GM23338 (cell line): Measurements from ENCODE around the gene EPHA8. TPM values are rescaled to one million over a fixed set of nuclear protein-coding genes. Genes with fewer than 3 reads are reported as not detected.

ENCODE experiments used
- ATAC-seq: fragments of 200-7000 bp; cut with Tn5 transposase; 3 replicates; pipeline ENCODE4 v1.9.1; 2020
- DNase-seq: peaks from one replicate; pipeline ENCODE4 v3.0.0-alpha.2; 2015; ENCODE audit warnings: low spot score
- H2AFZ ChIP-seq: fragments of 200-600 bp; sonication (generic); 2 replicates; pipeline ENCODE4 v1.8.0; 2016; ENCODE audit warnings: antibody characterized with exemption, mild to moderate bottlenecking, moderate library complexity
- H3F3A ChIP-seq: fragments of 200-600 bp; sonication (generic); replicated peaks from 2 replicates; pipeline ENCODE4 v1.8.0; 2017; ENCODE audit warnings: antibody characterized with exemption, mixed run types, low read depth
- H3K27ac ChIP-seq: fragments of 200-600 bp; sonication (generic); 2 replicates; pipeline ENCODE4 v1.6.1; 2016; ENCODE audit warnings: low read depth
- H3K27me3 ChIP-seq: fragments of 200-600 bp; sonication (generic); 2 replicates; pipeline ENCODE4 v1.8.0; 2016; ENCODE audit warnings: mild to moderate bottlenecking, mixed run types, moderate library complexity; ENCODE audit not compliant: insufficient read depth
- H3K36me3 ChIP-seq: fragments of 200-600 bp; sonication (generic); 2 replicates; pipeline ENCODE4 v1.8.0; 2016; ENCODE audit warnings: mild to moderate bottlenecking; ENCODE audit not compliant: insufficient read depth
- H3K4me1 ChIP-seq: fragments of 200-600 bp; sonication (generic); 2 replicates; pipeline ENCODE4 v1.8.0; 2016; ENCODE audit warnings: mild to moderate bottlenecking, moderate library complexity; ENCODE audit not compliant: insufficient read depth
- H3K4me2 ChIP-seq: fragments of 200-600 bp; sonication (generic); 2 replicates; pipeline ENCODE4 v1.7.1; 2017; ENCODE audit warnings: mixed run types
- H3K4me3 ChIP-seq: fragments of 200-600 bp; sonication (generic); 2 replicates; pipeline ENCODE4 v1.6.1; 2016; ENCODE audit warnings: mixed run types
- H3K79me2 ChIP-seq: fragments of 200-600 bp; sonication (generic); replicated peaks from 2 replicates; pipeline ENCODE4 v1.8.0; 2017; ENCODE audit warnings: mild to moderate bottlenecking; ENCODE audit not compliant: insufficient read depth
- H3K9me2 ChIP-seq: fragments of 200-600 bp; sonication (generic); 2 replicates; pipeline ENCODE4 v1.8.0; 2017; ENCODE audit not compliant: insufficient read depth
- H4K20me1 ChIP-seq: fragments of 200-600 bp; sonication (generic); replicated peaks from 2 replicates; pipeline ENCODE4 v1.8.0; 2017; ENCODE audit warnings: mild to moderate bottlenecking; ENCODE audit not compliant: insufficient read depth
- H3K27ac Mint-ChIP-seq: 2 replicates; pipeline ENCODE4 v1.8.0; 2020; ENCODE audit warnings: inconsistent platforms, mild to moderate bottlenecking, moderate library complexity, mixed read lengths
- H3K27me3 Mint-ChIP-seq: 3 replicates; pipeline ENCODE4 v1.8.0; 2022; ENCODE audit warnings: low read depth, mild to moderate bottlenecking, moderate library complexity, mixed read lengths, inconsistent platforms; ENCODE audit not compliant: insufficient read depth, poor library complexity
- H3K36me3 Mint-ChIP-seq: 3 replicates; pipeline ENCODE4 v1.8.0; 2021; ENCODE audit warnings: low read depth, mild to moderate bottlenecking, inconsistent platforms, moderate library complexity, mixed read lengths
- H3K4me1 Mint-ChIP-seq: 3 replicates; pipeline ENCODE4 v1.8.0; 2020; ENCODE audit warnings: mild to moderate bottlenecking, inconsistent platforms, mixed read lengths
- H3K4me3 Mint-ChIP-seq: 3 replicates; pipeline ENCODE4 v1.8.0; 2021; ENCODE audit warnings: moderate library complexity, mild to moderate bottlenecking, inconsistent platforms, mixed read lengths
- H3K9me3 Mint-ChIP-seq: 3 replicates; pipeline ENCODE4 v1.8.0; 2020; ENCODE audit warnings: moderate library complexity, mild to moderate bottlenecking, inconsistent platforms, mixed read lengths
- CREB1 ChIP-seq: fragments of 250-450 bp; sonication (Bioruptor Pico); IDR thresholded peaks from 2 replicates; pipeline ENCODE4 v1.5.0; 2020; ENCODE audit warnings: low read depth, mild to moderate bottlenecking, moderate library complexity
- EZH2 ChIP-seq: fragments of 200-600 bp; sonication (generic); IDR thresholded peaks from one replicate; pipeline ENCODE4 v1.8.0; 2017; ENCODE audit warnings: antibody characterized with exemption, mild to moderate bottlenecking, low read depth; ENCODE audit not compliant: unreplicated experiment
- EZH2phosphoT487 ChIP-seq: fragments of 200-600 bp; sonication (generic); IDR thresholded peaks from one replicate; pipeline ENCODE4 v1.8.1; 2018; ENCODE audit warnings: antibody characterized with exemption; ENCODE audit not compliant: unreplicated experiment
- JUNB ChIP-seq: IDR thresholded peaks from one replicate; pipeline ENCODE4 v1.6.1; 2016; ENCODE audit warnings: antibody characterized with exemption; ENCODE audit not compliant: unreplicated experiment
- NANOG ChIP-seq: IDR thresholded peaks from 2 replicates; pipeline ENCODE4 v1.6.1; 2016; ENCODE audit warnings: antibody characterized with exemption, borderline replicate concordance
- POLR2AphosphoS5 ChIP-seq: IDR thresholded peaks from 2 replicates; pipeline ENCODE4 v1.6.1; 2016; ENCODE audit warnings: antibody characterized with exemption, low read depth
- STAT1 ChIP-seq: IDR thresholded peaks from one replicate; pipeline ENCODE4 v1.6.1; 2016; ENCODE audit warnings: antibody characterized with exemption; ENCODE audit not compliant: unreplicated experiment
- ZNF114 ChIP-seq: fragments of 250-450 bp; sonication (Bioruptor Pico); IDR thresholded peaks from 2 replicates; pipeline ENCODE4 v1.5.0; 2020; ENCODE audit warnings: mild to moderate bottlenecking, moderate library complexity
- ZNF331 ChIP-seq: fragments of 250-450 bp; sonication (Bioruptor Pico); IDR thresholded peaks from 2 replicates; pipeline ENCODE4 v1.5.0; 2020; ENCODE audit warnings: low read depth, mild to moderate bottlenecking, moderate library complexity
- polyA plus RNA-seq: library from polyadenylated mRNA; unstranded; fragments of >200 nt; fragmentation: Nextera tagmentation; extraction: Ambion mirVana; gene quantifications from 2 replicates; pipeline ENCODE4 v1.2.1, GENCODE V29; 2016
- total RNA-seq: library from RNA; depleted of rRNA; stranded (reverse); fragments of >200 nt; shearing (Covaris generic); gene quantifications from 2 replicates; pipeline ENCODE4 v1.2.3, GENCODE V29; 2014
- TF ChIP-seq, protein P1 (sequence below), 2 experiments: fragments of 200-600 bp in 1 of 2; sonication (generic) in 1 of 2; conservative IDR thresholded peaks; 2 replicates each; pipeline versions ENCODE4 v1.5.1 to v1.6.1; 2016 to 2017; ENCODE audit warnings: antibody characterized with exemption in 2 of 2, low read depth in 2 of 2, mild to moderate bottlenecking in 2 of 2, moderate library complexity in 1 of 2
- TF ChIP-seq, protein P2 (sequence below): IDR thresholded peaks from one replicate; pipeline ENCODE4 v1.6.1; 2018; ENCODE audit warnings: antibody characterized with exemption; ENCODE audit not compliant: unreplicated experiment
- TF ChIP-seq, protein P3 (sequence below): IDR thresholded peaks from 2 replicates; pipeline ENCODE4 v1.6.1; 2016; ENCODE audit warnings: antibody characterized with exemption
- TF ChIP-seq, protein P4 (sequence below): fragments of 250-450 bp; sonication (Bioruptor Pico); IDR thresholded peaks from 2 replicates; pipeline ENCODE4 v1.5.0; 2020; ENCODE audit warnings: mild to moderate bottlenecking, moderate library complexity

Gene EPHA8
- total and polyA plus RNA-seq, 2 experiments from 2014 or later: 2.3 to 5.0 TPM

DNA sequence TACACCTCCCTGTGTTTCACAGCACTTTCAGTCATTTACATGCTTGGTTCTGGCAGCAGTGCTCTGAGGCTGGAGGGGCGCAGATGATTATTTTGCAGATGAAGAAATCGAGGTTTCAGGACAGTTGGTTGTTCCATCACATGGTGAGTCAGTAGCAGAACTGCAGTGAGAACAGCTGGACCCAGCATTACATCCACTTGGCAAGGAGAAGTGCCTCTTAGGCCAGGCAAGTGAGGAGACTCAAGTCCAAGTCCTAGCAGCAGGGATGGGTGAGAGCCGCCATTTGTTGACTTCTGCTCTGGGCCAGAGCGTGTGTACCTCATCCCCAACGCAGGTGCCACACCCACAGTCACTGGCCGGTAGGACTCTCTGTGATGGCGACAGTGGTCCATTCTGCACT, 26.8 kb upstream of the EPHA8 start:
- no peaks in the 10 kb centered on the region for H3K9me2 ChIP-seq
- H2AFZ ChIP-seq: no peak overlapping the region
- no peaks in the 10 kb centered on the region for H3K4me1 ChIP-seq
- H3K36me3 ChIP-seq: no peaks in the 10 kb centered on the region
- TF ChIP-seq STAT1: no peak
- no peak for TF ChIP-seq CREB1 (CRISPR knock-in tag)
- TF ChIP-seq, protein P1, sequence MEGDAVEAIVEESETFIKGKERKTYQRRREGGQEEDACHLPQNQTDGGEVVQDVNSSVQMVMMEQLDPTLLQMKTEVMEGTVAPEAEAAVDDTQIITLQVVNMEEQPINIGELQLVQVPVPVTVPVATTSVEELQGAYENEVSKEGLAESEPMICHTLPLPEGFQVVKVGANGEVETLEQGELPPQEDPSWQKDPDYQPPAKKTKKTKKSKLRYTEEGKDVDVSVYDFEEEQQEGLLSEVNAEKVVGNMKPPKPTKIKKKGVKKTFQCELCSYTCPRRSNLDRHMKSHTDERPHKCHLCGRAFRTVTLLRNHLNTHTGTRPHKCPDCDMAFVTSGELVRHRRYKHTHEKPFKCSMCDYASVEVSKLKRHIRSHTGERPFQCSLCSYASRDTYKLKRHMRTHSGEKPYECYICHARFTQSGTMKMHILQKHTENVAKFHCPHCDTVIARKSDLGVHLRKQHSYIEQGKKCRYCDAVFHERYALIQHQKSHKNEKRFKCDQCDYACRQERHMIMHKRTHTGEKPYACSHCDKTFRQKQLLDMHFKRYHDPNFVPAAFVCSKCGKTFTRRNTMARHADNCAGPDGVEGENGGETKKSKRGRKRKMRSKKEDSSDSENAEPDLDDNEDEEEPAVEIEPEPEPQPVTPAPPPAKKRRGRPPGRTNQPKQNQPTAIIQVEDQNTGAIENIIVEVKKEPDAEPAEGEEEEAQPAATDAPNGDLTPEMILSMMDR (conservative IDR thresholded peaks at IDR 0.05; ENCODE audit: low read depth in 2 of 2): no peak
- no peak for TF ChIP-seq ZNF114 (CRISPR knock-in tag)
- no peak for TF ChIP-seq NANOG
- TF ChIP-seq, protein P2, sequence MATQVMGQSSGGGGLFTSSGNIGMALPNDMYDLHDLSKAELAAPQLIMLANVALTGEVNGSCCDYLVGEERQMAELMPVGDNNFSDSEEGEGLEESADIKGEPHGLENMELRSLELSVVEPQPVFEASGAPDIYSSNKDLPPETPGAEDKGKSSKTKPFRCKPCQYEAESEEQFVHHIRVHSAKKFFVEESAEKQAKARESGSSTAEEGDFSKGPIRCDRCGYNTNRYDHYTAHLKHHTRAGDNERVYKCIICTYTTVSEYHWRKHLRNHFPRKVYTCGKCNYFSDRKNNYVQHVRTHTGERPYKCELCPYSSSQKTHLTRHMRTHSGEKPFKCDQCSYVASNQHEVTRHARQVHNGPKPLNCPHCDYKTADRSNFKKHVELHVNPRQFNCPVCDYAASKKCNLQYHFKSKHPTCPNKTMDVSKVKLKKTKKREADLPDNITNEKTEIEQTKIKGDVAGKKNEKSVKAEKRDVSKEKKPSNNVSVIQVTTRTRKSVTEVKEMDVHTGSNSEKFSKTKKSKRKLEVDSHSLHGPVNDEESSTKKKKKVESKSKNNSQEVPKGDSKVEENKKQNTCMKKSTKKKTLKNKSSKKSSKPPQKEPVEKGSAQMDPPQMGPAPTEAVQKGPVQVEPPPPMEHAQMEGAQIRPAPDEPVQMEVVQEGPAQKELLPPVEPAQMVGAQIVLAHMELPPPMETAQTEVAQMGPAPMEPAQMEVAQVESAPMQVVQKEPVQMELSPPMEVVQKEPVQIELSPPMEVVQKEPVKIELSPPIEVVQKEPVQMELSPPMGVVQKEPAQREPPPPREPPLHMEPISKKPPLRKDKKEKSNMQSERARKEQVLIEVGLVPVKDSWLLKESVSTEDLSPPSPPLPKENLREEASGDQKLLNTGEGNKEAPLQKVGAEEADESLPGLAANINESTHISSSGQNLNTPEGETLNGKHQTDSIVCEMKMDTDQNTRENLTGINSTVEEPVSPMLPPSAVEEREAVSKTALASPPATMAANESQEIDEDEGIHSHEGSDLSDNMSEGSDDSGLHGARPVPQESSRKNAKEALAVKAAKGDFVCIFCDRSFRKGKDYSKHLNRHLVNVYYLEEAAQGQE: no peak
- no peak for TF ChIP-seq POLR2AphosphoS5
- TF ChIP-seq, protein P3, sequence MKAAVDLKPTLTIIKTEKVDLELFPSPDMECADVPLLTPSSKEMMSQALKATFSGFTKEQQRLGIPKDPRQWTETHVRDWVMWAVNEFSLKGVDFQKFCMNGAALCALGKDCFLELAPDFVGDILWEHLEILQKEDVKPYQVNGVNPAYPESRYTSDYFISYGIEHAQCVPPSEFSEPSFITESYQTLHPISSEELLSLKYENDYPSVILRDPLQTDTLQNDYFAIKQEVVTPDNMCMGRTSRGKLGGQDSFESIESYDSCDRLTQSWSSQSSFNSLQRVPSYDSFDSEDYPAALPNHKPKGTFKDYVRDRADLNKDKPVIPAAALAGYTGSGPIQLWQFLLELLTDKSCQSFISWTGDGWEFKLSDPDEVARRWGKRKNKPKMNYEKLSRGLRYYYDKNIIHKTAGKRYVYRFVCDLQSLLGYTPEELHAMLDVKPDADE: no peak
- no peak for TF ChIP-seq EZH2
- TF ChIP-seq, protein P4, sequence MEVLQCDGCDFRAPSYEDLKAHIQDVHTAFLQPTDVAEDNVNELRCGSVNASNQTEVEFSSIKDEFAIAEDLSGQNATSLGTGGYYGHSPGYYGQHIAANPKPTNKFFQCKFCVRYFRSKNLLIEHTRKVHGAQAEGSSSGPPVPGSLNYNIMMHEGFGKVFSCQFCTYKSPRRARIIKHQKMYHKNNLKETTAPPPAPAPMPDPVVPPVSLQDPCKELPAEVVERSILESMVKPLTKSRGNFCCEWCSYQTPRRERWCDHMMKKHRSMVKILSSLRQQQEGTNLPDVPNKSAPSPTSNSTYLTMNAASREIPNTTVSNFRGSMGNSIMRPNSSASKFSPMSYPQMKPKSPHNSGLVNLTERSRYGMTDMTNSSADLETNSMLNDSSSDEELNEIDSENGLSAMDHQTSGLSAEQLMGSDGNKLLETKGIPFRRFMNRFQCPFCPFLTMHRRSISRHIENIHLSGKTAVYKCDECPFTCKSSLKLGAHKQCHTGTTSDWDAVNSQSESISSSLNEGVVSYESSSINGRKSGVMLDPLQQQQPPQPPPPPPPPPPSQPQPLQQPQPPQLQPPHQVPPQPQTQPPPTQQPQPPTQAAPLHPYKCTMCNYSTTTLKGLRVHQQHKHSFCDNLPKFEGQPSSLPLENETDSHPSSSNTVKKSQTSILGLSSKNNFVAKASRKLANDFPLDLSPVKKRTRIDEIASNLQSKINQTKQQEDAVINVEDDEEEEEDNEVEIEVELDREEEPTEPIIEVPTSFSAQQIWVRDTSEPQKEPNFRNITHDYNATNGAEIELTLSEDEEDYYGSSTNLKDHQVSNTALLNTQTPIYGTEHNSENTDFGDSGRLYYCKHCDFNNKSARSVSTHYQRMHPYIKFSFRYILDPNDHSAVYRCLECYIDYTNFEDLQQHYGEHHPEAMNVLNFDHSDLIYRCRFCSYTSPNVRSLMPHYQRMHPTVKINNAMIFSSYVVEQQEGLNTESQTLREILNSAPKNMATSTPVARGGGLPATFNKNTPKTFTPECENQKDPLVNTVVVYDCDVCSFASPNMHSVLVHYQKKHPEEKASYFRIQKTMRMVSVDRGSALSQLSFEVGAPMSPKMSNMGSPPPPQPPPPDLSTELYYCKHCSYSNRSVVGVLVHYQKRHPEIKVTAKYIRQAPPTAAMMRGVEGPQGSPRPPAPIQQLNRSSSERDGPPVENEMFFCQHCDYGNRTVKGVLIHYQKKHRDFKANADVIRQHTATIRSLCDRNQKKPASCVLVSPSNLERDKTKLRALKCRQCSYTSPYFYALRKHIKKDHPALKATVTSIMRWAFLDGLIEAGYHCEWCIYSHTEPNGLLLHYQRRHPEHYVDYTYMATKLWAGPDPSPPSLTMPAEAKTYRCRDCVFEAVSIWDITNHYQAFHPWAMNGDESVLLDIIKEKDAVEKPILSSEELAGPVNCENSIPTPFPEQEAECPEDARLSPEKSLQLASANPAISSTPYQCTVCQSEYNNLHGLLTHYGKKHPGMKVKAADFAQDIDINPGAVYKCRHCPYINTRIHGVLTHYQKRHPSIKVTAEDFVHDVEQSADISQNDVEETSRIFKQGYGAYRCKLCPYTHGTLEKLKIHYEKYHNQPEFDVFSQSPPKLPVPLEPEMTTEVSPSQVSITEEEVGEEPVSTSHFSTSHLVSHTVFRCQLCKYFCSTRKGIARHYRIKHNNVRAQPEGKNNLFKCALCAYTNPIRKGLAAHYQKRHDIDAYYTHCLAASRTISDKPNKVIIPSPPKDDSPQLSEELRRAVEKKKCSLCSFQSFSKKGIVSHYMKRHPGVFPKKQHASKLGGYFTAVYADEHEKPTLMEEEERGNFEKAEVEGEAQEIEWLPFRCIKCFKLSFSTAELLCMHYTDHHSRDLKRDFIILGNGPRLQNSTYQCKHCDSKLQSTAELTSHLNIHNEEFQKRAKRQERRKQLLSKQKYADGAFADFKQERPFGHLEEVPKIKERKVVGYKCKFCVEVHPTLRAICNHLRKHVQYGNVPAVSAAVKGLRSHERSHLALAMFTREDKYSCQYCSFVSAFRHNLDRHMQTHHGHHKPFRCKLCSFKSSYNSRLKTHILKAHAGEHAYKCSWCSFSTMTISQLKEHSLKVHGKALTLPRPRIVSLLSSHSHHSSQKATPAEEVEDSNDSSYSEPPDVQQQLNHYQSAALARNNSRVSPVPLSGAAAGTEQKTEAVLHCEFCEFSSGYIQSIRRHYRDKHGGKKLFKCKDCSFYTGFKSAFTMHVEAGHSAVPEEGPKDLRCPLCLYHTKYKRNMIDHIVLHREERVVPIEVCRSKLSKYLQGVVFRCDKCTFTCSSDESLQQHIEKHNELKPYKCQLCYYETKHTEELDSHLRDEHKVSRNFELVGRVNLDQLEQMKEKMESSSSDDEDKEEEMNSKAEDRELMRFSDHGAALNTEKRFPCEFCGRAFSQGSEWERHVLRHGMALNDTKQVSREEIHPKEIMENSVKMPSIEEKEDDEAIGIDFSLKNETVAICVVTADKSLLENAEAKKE (CRISPR knock-in tag): no peak
- no peak for TF ChIP-seq JUNB
- TF ChIP-seq ZNF331: no peak
- no peak for TF ChIP-seq EZH2phosphoT487
- no peak overlapping the region for H3K4me2 ChIP-seq
- H3K79me2 ChIP-seq: no peaks in the 10 kb centered on the region
- Mint-ChIP-seq H3K36me3 (no peaks in the 10 kb centered on the region), H3K4me3 (no peak overlapping the region), H3K4me1 (no peaks in the 10 kb centered on the region), H3K27ac (no peak overlapping the region), H3K27me3 (peaks cover 9% of the 10 kb centered on the region), H3K9me3 (no peaks in the 10 kb centered on the region)
- H3K4me3 ChIP-seq: no peak overlapping the region
- H4K20me1 ChIP-seq: no peaks in the 10 kb centered on the region
- DNase-seq: no peak
- H3F3A ChIP-seq: no peaks in the 10 kb centered on the region
- no peak for ATAC-seq
- no peaks in the 10 kb centered on the region for H3K27me3 ChIP-seq
- no peak overlapping the region for H3K27ac ChIP-seq
